NCI-H2196 (cell line): ENCODE results near the gene KANSL1.
"Not testable (repeated sequence)": the region's sequence is repeated elsewhere in the genome, so short reads cannot be mapped to it uniquely, and the experiment has no call there.

Experiments
- DNase-seq: peaks from one replicate; lab custom pipeline; 2025; ENCODE audit not compliant: unreplicated experiment; lab: John Stamatoyannopoulos, UW

KANSL1 gene

DNA sequence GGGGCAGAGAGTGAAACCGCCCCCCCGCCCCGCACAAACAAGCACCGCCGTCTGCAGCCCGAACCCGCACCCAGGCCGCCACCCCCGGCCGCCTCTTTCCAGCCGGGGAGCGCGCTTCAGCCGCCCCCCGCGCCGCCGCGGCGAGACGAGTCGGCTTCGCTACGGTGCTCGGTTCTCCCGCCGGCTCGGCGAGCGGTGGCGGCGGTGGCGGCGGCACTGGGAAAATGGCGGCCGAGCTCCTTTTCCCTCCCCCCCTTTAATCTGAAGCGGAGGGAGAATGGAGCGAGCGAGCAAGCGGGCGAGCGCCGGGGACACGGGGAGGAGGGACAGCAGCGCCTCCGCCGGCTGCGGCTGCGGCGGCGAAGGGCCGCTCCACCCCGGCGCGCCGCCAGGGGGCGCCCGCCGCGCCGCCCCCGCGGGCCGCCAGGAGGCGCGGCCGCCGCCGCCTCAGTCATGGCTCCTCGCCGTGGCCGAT is at the start of gene KANSL1:
KANSL1 (minus strand) TSS at position 279 of the 475 bp plus-strand sequence. CDS start 21,286 bp downstream, outside the sequence.
- DNase-seq = peak; percentile 98

GRCh38 chr17:46231359-46231758 is 38.1 kb upstream of the KANSL1 start:
- not testable (repeated sequence) for DNase-seq

GRCh38 chr17:46225274-46225794 is 32.1 kb upstream of the KANSL1 start:
- DNase-seq = peak; percentile 100

DNA sequence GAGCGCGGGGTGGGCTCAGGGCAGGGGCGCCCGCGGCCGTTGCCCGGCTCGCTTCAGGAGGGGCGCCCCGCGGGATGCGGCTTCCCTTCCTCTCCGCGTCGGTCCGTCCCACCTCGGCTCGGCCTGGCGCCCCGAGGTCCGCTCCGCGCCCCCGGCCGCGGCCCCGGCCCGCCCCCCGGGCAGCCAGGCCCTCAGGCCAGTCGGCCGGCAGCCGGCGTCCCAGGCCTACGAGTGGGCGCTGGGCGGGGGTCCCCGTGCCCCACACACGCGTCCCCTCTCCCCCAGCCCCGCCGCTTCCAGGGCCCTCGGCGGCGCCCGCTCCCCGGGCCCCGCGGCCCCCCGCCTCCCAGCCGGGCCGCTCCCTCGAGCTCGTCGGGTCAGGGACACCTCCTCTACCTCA is 31.6 kb upstream of the KANSL1 start:
- DNase-seq = not testable (repeated sequence)

DNA sequence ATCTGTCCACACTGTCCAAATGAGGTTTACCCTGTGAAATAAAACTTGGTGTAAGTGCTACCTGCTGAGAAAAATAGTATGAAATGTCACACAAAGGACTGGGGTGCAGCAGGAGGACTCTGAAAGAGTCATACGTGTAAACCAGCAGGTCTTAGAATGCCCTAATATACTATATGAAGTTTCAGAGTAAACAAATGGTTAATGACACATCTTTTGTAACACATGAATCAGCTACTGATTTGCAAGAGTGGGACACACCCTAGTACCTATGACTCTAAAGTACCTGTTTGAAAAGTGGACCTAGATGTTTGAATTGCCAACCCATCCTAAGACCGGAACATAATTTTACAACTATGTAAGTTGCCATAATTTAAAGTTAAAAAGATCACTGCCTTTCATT is 29.8 kb upstream of the KANSL1 start:
- DNase-seq = not testable (repeated sequence)

DNA sequence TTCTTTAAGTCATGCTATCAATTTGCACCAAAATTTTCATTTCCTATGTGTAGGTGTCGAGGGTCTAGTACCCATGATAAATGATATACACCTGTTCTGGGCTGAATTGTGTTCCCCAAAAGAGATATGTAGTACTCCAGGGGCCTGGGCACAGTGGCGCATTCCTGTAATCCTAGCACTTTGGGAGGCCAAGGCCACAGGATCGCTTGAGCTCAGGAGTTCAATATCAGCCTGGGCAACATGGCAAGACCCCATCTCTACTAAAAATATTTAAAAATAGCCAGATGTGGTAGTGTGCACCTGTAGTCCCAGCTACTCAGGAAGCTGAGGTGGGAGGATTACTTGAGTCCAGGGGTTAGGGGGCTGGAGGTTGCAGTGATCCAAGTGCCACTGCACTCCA is 23.5 kb upstream of the KANSL1 start:
- no peak for DNase-seq

DNA sequence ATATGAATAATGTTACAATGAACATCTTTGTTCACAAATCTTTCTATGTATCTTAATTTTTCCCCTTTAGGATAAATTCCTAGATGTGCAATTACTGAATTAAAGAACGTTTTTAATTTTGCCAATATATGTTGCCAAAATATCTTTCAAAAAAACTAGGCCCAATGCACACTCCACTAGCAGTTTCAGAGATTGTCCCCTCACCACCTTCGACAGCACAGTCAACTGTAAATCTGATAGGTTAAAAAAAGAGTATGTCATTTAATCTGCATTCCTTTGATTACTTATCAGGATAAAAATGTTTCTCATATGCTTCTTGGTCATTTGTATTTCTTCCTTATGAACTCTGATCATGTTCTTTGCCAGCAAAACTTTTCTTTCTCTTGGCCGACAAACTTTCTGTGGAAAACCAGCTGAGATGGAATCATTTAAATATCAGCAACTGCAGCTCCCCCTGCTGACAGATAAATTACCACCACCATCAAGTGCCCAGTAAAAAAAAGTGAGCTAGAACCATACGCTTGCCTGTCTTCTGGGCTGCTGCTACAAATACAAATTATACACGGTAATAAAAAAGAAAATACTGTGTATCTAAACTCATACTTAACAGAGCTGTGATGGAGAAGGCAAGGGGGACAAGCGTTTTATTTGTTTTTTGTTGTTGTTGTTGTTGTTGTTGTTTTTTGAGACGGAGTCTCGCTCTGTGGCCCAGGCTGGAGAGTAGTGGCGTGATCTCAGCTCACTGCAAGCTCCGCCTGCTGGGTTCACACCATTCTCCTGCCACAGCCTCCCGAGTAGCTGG is 19.6 kb upstream of the KANSL1 start:
- DNase-seq = peak; percentile 78

DNA sequence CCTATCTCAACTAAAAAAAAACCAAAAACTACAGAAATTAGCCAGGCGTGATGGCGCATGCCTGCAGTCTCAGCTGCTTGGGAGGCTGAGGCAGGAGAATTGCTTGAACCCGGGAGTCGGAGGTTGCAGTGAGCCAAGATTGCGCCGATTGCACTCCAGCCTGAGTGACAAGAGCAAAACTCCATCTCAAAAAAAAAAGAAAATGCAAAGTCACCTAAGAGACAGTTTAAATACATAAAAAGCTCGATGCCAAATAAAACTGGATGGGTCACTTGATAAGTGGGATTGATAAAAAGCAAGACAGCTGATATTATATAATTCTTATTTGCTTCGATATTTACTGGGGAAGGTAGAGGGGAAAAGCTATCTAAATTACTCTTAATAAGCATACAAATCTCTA is 15.8 kb upstream of the KANSL1 start:
- no peak for DNase-seq

DNA sequence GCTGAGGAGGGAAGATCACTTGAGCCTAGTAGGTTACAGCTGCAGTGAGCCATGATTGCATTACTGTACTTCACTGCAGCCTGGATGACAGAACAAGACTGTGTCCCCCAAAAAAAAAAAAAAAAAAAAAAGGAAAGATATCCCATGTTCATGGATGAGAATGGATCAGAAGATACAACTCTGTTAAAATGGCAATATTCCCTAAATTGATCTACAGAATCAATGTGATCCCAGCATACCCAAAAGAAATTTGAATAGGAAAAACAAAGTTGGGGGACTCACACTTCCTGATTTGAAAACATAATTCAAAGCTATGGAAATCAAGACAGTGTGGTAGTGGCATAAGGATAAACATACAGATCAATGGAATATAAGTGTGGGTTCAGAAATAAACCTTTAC is 12.7 kb upstream of the KANSL1 start:
- DNase-seq = no peak

DNA sequence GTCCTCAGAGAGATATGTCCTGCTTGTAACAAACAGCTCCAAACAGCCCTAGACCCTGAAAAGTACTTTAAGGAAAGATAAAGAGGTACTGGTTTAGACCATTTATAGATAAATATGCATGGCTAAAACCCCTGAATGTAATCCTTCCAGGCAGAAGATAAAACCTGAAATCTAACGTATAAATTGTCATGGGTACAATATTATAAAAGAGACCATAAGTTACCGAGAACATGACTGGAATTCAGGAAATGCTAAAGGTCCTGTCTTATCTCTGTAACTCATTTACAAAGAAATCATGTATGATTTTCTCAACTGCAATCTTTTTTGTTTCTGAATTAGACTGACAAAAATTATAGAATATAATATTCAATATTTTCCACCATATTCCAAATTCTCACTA is 9.2 kb upstream of the KANSL1 start:
- DNase-seq = no peak

GRCh38 chr17:46201491-46201890 is 8.3 kb upstream of the KANSL1 start:
- DNase-seq = no peak

GRCh38 chr17:46200197-46200596 is 7.0 kb upstream of the KANSL1 start:
- no peak for DNase-seq

DNA sequence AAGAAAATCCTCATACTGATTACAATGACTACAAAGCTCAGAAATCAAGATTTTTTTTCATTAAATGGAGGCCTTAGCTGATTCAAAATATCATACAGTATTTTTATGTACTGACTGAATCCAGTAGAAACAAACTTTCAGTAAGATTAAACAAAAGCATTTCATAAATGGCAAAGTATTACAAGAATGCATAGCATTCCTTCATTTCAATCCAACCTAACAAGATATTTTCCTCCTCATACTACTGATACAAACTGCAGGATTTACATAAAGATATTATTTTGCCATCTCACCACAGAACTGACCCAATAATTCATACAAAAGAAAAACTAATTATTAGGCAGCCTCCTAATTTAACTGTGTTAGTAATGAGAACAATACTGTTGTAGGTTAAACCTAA is 6.2 kb upstream of the KANSL1 start:
- DNase-seq = no peak

DNA sequence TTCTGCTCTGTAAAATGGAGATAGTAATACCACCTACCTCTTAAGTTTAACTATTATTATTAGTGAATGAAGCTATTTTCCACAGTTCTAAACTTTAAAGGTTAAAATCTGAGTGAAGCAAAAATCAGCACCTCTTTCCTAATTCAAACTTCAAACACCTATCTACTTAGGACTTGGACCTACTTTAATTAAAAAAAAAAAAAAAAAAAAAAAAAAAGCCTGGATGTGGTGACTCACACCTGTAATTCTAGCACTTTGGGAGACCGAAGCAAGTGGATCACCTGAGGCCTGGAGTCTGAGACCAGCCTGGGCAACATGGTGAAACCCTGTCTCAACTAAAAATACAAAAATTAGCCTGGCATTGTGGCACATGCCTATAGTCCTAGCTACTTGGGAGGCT is 5.0 kb upstream of the KANSL1 start:
- no peak for DNase-seq

- no peak for DNase-seq
Observed at GRCh38 chr17:46197530-46197929, 4.3 kb upstream of the KANSL1 start.

- DNase-seq = no peak
Observed at GRCh38 chr17:46195939-46196716, 2.9 kb upstream of the KANSL1 start.

GRCh38 chr17:46195217-46195855 is 2.1 kb upstream of the KANSL1 start:
- no peak for DNase-seq

DNA sequence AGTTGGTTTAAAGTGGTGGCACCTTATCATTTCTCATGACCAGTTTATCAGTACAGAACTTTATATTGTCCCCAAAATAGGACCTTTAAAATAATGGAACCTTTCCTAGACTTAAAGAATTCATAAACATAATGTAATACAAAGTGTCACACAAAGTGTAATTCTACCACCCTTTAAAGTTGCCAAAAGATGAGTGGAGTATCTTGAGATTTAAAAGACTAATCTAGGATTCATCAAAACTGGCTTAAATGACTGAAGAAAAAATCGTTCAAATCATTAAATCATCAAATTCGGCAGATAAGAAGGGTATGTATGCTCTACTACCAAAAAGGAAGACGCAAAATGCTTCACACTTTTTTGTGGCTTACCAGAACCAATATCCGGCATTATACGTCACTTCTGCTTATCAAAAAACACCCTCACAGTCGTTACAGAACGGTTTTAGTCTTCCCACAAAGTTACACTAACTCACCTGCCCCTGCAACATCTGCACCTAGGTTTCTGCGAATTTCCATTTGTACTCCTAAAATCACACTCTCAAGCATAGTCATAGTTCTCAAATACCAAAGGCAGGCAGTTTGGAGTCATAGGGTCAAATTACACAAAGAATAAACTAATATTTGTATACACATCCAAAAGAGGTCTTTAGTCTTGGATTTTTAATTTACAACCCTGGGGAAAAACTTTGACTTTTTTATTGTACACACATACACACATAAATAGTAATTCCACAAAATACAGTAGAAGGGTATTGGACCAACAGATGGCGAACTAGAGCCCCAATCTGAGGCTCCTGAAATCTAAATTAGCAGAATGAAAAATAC is 1.4 kb upstream of the KANSL1 start:
- DNase-seq = peak; percentile 70

- peak; percentile 99 for DNase-seq
Observed at GRCh38 chr17:46193626-46194392, 580 bp upstream of the KANSL1 start.
